ENCODE measurements around the gene SH3RF2. TPM values are rescaled to one million over a fixed set of nuclear protein-coding genes. Genes with fewer than 3 reads are reported as not detected.

SH3RF2 gene
- total RNA-seq, 1 donor from 2014 or later = not detected

DNA sequence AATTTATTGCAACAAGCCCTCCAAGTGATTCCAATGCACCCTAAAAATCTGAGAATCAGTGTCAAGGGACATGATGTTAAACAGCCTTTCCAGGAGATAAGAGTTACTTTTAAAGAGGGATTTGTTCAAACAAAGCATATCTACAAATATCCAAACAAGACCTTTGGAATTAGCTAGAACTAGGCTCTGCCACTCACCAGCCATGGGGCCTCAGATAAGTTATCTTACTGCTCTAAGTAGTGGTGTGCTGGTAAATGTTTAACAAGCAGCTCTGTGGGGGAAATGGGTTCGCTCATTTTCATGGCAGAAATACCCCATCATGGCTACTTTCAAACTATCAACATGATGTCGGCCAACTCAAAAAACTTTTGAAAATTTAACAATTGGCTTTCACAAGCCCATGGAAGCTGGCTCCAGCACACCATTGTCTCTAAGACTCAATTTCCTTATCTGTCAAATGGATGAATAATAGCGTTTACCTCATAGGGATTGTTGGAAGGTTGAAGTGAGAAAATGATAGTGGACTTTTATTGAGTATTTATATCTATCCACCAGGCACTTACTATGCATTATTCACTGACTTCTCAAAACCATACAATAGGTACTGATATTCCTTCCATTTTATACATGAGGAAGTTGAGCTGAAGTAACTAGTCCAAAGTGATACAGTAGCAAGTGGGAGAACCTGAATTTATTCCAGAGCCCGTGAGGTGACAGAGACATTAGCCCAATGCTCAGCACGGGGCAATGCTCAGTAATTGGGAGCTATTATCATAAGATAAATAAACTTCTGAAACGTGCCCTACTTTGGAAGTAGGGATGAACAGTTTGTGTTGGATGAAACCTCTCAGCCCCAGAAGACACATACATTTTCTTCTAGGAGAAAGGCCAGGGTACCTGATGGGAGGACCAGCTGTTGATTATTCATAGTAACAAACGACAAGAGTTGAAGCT is 43.2 kb downstream of the SH3RF2 start:
- Mint-ChIP-seq H3K4me3 (ENCODE audit: unreplicated experiment) (no peak overlapping the region), H3K36me3 (ENCODE audit: unreplicated experiment) (no peaks in the 10 kb centered on the region), H3K27ac (ENCODE audit: unreplicated experiment) (no peak overlapping the region), H3K9me3 (ENCODE audit: unreplicated experiment) (no peaks in the 10 kb centered on the region), H3K27me3 (ENCODE audit: unreplicated experiment) (no peaks in the 10 kb centered on the region), H3K4me1 (ENCODE audit: low read depth, unreplicated experiment) (no peaks in the 10 kb centered on the region)
- DNase-seq = no peak
- TF ChIP-seq, protein P1, sequence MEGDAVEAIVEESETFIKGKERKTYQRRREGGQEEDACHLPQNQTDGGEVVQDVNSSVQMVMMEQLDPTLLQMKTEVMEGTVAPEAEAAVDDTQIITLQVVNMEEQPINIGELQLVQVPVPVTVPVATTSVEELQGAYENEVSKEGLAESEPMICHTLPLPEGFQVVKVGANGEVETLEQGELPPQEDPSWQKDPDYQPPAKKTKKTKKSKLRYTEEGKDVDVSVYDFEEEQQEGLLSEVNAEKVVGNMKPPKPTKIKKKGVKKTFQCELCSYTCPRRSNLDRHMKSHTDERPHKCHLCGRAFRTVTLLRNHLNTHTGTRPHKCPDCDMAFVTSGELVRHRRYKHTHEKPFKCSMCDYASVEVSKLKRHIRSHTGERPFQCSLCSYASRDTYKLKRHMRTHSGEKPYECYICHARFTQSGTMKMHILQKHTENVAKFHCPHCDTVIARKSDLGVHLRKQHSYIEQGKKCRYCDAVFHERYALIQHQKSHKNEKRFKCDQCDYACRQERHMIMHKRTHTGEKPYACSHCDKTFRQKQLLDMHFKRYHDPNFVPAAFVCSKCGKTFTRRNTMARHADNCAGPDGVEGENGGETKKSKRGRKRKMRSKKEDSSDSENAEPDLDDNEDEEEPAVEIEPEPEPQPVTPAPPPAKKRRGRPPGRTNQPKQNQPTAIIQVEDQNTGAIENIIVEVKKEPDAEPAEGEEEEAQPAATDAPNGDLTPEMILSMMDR (IDR thresholded peaks at IDR 0.05; ENCODE audit: partially characterized antibody, unreplicated experiment) = no peak

DNA sequence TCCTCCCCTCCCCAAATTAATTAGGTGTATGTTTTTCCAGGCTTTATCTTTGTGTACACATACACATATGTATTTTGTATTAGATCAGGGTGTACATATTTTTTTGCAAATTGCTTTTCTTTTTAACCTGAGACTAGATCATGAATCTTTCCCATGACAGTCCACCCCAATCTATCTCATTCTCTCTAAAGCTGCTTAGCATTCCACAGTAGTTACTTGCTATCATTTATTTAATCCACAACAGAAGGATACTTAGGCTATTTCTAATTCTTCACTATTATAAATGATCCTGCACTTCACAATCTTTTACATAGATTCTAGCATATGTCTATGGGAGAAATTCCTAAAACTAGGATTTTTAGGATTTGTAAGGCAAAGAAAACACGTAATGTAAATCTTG is 43.9 kb downstream of the SH3RF2 start:
- DNase-seq = no peak
- Mint-ChIP-seq H3K27ac (ENCODE audit: unreplicated experiment) (no peak overlapping the region), H3K9me3 (ENCODE audit: unreplicated experiment) (no peaks in the 10 kb centered on the region), H3K4me1 (ENCODE audit: low read depth, unreplicated experiment) (no peaks in the 10 kb centered on the region), H3K27me3 (ENCODE audit: unreplicated experiment) (no peaks in the 10 kb centered on the region), H3K4me3 (ENCODE audit: unreplicated experiment) (no peak overlapping the region), H3K36me3 (ENCODE audit: unreplicated experiment) (no peaks in the 10 kb centered on the region)
- TF ChIP-seq, protein P1 (IDR thresholded peaks at IDR 0.05; ENCODE audit: partially characterized antibody, unreplicated experiment) = no peak

DNA sequence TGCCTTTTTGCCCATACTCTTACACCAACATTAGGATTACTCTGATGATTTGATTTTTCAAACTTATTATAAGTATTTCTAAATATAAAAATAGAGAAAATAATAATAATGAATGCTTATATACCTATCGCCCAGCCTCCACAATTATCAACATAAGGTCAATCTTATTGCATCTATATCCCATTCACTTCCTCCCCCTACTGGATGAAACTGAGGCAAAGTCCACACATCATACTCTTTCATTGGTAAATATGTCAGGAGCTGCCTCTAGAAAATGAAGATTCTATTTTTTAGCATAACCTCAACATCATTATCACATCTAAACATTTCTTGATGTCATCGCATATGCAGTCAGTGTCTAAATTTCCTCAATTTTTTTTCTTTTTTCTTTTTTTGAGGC is 44.3 kb downstream of the SH3RF2 start:
- H3K4me1 Mint-ChIP-seq (ENCODE audit: low read depth, unreplicated experiment) = no peaks in the 10 kb centered on the region
- H3K9me3 Mint-ChIP-seq (ENCODE audit: unreplicated experiment) = no peaks in the 10 kb centered on the region
- no peaks in the 10 kb centered on the region for H3K36me3 Mint-ChIP-seq (ENCODE audit: unreplicated experiment)
- DNase-seq = no peak
- no peaks in the 10 kb centered on the region for H3K27me3 Mint-ChIP-seq (ENCODE audit: unreplicated experiment)
- TF ChIP-seq, protein P1 (IDR thresholded peaks at IDR 0.05; ENCODE audit: partially characterized antibody, unreplicated experiment) = peak; percentile 14
- H3K27ac Mint-ChIP-seq (ENCODE audit: unreplicated experiment) = no peak overlapping the region
- H3K4me3 Mint-ChIP-seq (ENCODE audit: unreplicated experiment) = no peak overlapping the region

DNA sequence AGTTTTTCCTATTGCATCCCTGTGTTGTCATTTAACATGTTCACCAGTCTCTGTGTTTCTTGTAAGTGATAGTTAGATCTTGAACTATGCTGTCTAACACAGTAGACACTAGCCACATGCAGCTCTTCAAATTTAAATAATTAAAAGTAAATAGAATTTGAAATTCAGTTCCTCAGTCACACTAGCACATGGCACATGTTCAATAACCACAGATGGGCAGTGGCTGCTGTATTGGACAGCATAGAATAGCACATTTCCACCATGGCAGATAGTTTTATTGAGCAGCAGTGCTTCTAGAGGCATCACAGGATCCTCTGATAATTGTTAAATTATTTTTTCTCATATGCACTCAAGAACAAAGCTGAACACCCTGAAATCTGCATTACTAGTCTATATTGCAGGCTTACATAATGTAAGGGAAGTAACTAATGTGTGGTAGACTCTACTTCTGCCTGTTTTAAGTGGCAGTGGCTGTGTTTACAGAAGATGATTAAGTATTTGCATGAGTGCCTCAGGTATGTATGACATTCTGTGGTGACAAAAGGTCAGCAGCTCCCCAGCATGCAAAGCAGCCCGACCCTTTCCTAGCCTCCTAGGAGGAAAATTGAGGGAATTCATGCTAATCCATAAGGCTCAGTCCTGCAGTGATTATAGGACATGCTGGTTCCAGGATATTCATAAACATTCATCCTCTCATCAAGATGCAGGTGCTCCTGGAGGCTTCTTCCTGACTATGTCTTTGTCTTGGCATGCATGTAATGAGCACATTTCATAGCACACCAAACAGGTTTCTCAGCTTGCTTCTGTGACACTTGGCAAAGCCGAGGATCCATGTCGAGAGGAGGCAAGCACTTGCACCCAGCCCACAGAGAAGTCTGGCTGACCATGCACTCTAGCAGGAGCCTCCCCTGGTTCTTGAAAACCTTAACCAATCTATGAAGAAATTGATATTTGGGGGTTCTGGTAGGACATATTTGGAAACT is 45.5 kb downstream of the SH3RF2 start:
- TF ChIP-seq, protein P1 (IDR thresholded peaks at IDR 0.05; ENCODE audit: partially characterized antibody, unreplicated experiment) = no peak
- no peak overlapping the region for H3K27ac Mint-ChIP-seq (ENCODE audit: unreplicated experiment)
- no peak for DNase-seq

More for the DNA sequence above, 45.5 kb downstream of the SH3RF2 start:
- Mint-ChIP-seq H3K36me3 (ENCODE audit: unreplicated experiment) (no peaks in the 10 kb centered on the region), H3K4me1 (ENCODE audit: low read depth, unreplicated experiment) (no peaks in the 10 kb centered on the region), H3K9me3 (ENCODE audit: unreplicated experiment) (no peaks in the 10 kb centered on the region), H3K27me3 (ENCODE audit: unreplicated experiment) (no peaks in the 10 kb centered on the region), H3K4me3 (ENCODE audit: unreplicated experiment) (no peak overlapping the region)

All from glutamatergic neuron (in vitro differentiated cells).